Left ventricle myocardium inferior (tissue), 1 donor: ENCODE measurements around the gene DMKN. TPM values are rescaled to one million over a fixed set of nuclear protein-coding genes. Genes with fewer than 3 reads are reported as not detected.

Source experiments
- DNase-seq: peaks from one replicate; pipeline ENCODE4 v3.0.0-alpha.2; 2020
- H3K27ac ChIP-seq: fragments of 200-600 bp; replicated peaks from 2 replicates; pipeline ENCODE4 v1.8.0; 2021
- H3K27me3 ChIP-seq: fragments of 200-600 bp; 2 replicates; pipeline ENCODE4 v1.8.0; 2021; ENCODE audit warnings: low read depth
- H3K36me3 ChIP-seq: fragments of 200-600 bp; 2 replicates; pipeline ENCODE4 v1.8.0; 2021
- H3K4me1 ChIP-seq: fragments of 200-600 bp; 2 replicates; pipeline ENCODE4 v1.8.0; 2021
- H3K4me3 ChIP-seq: fragments of 200-600 bp; 2 replicates; pipeline ENCODE4 v1.8.0; 2021; ENCODE audit warnings: mild to moderate bottlenecking, moderate library complexity
- H3K9me3 ChIP-seq: fragments of 200-600 bp; replicated peaks from 2 replicates; pipeline ENCODE4 v1.8.0; 2021
- intact Hi-C: fragments of 100-400 bp; cut with micrococcal nuclease; formaldehyde crosslinking; loops from one replicate; pipeline ENCODE4 v1.11.0; 2022
- total RNA-seq: library from RNA; stranded (reverse); fragmentation: NEBNext Ultra II Directional; extraction: Animal tissue kit (Norgen Biotek cat#: 25700); gene quantifications from one replicate; pipeline ENCODE4 v1.2.1, GENCODE V29; 2021
- TF ChIP-seq, protein P1 (sequence below): fragments of 200-600 bp; IDR thresholded peaks from 2 replicates; pipeline ENCODE4 v1.8.0; 2021; ENCODE audit warnings: antibody characterized with exemption, mild to moderate bottlenecking, borderline replicate concordance
- donor health status: DM: no; HTN: yes; CAD: no; lungs with severe emphysema.

The DMKN gene
- total RNA-seq, 1 donor from 2014 or later: 7.9 TPM

GRCh38 chr19:35533201-35533821 is 19.9 kb upstream of the DMKN start, which contains the start of gene GAPDHS:
Gene GAPDHS (plus strand): TSS chr19:35533456. CDS start chr19:35533528, 72 bp downstream.
- H3K27ac ChIP-seq: no peak within 1 kb of the TSS
- no peak for DNase-seq
- H3K36me3 ChIP-seq: no peaks in the 10 kb centered on the region
- intact Hi-C loops: no loop called here
- no peaks in the 10 kb centered on the region for H3K9me3 ChIP-seq
- TF ChIP-seq, protein P1, sequence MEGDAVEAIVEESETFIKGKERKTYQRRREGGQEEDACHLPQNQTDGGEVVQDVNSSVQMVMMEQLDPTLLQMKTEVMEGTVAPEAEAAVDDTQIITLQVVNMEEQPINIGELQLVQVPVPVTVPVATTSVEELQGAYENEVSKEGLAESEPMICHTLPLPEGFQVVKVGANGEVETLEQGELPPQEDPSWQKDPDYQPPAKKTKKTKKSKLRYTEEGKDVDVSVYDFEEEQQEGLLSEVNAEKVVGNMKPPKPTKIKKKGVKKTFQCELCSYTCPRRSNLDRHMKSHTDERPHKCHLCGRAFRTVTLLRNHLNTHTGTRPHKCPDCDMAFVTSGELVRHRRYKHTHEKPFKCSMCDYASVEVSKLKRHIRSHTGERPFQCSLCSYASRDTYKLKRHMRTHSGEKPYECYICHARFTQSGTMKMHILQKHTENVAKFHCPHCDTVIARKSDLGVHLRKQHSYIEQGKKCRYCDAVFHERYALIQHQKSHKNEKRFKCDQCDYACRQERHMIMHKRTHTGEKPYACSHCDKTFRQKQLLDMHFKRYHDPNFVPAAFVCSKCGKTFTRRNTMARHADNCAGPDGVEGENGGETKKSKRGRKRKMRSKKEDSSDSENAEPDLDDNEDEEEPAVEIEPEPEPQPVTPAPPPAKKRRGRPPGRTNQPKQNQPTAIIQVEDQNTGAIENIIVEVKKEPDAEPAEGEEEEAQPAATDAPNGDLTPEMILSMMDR: no peak
- H3K4me3 ChIP-seq: no peak within 1 kb of the TSS
- H3K4me1 ChIP-seq: peaks cover 10% of the 10 kb centered on the region
- peaks cover 71% of the 10 kb centered on the region for H3K27me3 ChIP-seq

GRCh38 chr19:35531291-35531690 is 17.8 kb upstream of the DMKN start:
- TF ChIP-seq, protein P1: no peak
- intact Hi-C loops: no loop called here
- no peak overlapping the region for H3K27ac ChIP-seq
- H3K27me3 ChIP-seq: peaks cover 91% of the 10 kb centered on the region
- H3K9me3 ChIP-seq: no peaks in the 10 kb centered on the region
- no peak overlapping the region for H3K4me3 ChIP-seq
- peaks cover 10% of the 10 kb centered on the region for H3K4me1 ChIP-seq
- H3K36me3 ChIP-seq: no peaks in the 10 kb centered on the region
- no peak for DNase-seq

- Histone ChIP-seq H3K36me3 (no peaks in the 10 kb centered on the region), H3K4me3 (no peak overlapping the region), H3K9me3 (no peaks in the 10 kb centered on the region), H3K27me3 (peaks cover 100% of the 10 kb centered on the region), H3K27ac (no peak overlapping the region), H3K4me1 (peaks cover 10% of the 10 kb centered on the region)
- intact Hi-C loops: no loop called here
- TF ChIP-seq, protein P1: no peak
- DNase-seq: no peak
Measured at GRCh38 chr19:35529241-35530218, 16.1 kb upstream of the DMKN start.

GRCh38 chr19:35528218-35529038 is 15.0 kb upstream of the DMKN start, which contains the start of gene SBSN:
Gene SBSN (minus strand): TSS chr19:35528311. CDS start chr19:35528281, 30 bp downstream.
- Histone ChIP-seq H3K9me3 (no peaks in the 10 kb centered on the region), H3K36me3 (no peaks in the 10 kb centered on the region), H3K27ac (no peak within 1 kb of the TSS), H3K4me3 (no peak within 1 kb of the TSS), H3K27me3 (peaks cover 100% of the 10 kb centered on the region), H3K4me1 (peaks cover 3% of the 10 kb centered on the region)
- DNase-seq: no peak
- TF ChIP-seq, protein P1: no peak
- intact Hi-C loops: no loop called here

GRCh38 chr19:35525873-35526272 is 12.4 kb upstream of the DMKN start:
- no peak overlapping the region for H3K4me3 ChIP-seq
- H3K27ac ChIP-seq: no peak overlapping the region
- intact Hi-C loops: no loop called here
- TF ChIP-seq, protein P1: no peak
- H3K4me1 ChIP-seq: no peaks in the 10 kb centered on the region
- H3K36me3 ChIP-seq: no peaks in the 10 kb centered on the region
- no peaks in the 10 kb centered on the region for H3K9me3 ChIP-seq
- H3K27me3 ChIP-seq: peaks cover 91% of the 10 kb centered on the region
- no peak for DNase-seq
